ENCODE results near the gene RPS18.

DNA sequence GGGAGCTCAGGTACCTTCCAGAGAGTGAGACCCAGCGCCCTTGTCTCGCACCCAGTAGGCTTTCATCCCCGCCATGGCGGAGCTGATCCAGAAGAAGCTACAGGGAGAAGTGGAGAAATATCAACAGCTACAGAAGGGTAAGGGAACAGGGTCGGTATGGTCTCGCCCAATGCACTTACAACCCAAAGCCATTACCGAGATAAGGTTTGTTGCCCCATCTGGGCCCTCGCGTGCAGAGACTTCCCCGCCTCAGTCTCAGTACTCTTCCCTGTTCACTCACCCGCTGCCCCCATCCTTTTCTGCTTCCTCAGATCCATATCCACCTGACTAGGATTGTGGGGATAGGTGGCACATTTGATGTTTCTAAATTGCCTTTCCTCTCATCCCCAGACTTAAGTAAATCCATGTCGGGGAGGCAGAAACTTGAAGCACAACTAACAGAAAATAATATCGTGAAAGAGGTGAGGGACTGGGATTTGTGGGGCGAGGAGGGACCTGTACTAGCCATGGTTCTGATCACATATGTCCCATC, 18.0 kb downstream of the RPS18 start:
- TF ChIP-seq POLR2A (IDR thresholded peaks at IDR 0.05), result no peak
- TF ChIP-seq, protein P1, sequence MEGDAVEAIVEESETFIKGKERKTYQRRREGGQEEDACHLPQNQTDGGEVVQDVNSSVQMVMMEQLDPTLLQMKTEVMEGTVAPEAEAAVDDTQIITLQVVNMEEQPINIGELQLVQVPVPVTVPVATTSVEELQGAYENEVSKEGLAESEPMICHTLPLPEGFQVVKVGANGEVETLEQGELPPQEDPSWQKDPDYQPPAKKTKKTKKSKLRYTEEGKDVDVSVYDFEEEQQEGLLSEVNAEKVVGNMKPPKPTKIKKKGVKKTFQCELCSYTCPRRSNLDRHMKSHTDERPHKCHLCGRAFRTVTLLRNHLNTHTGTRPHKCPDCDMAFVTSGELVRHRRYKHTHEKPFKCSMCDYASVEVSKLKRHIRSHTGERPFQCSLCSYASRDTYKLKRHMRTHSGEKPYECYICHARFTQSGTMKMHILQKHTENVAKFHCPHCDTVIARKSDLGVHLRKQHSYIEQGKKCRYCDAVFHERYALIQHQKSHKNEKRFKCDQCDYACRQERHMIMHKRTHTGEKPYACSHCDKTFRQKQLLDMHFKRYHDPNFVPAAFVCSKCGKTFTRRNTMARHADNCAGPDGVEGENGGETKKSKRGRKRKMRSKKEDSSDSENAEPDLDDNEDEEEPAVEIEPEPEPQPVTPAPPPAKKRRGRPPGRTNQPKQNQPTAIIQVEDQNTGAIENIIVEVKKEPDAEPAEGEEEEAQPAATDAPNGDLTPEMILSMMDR (IDR thresholded peaks at IDR 0.05), result no peak
- TF ChIP-seq POLR2AphosphoS5 (IDR thresholded peaks at IDR 0.05), result no peak
